IMR-90 (cell line): Measurements from ENCODE around the gene PRKCB. TPM values are rescaled to one million over a fixed set of nuclear protein-coding genes. Genes with fewer than 3 reads are reported as not detected.

ENCODE experiments used
- ATAC-seq: fragments of 200-7000 bp; cut with Tn5 transposase; 2 replicates; pipeline ENCODE4 v1.9.1; 2020; ENCODE audit warnings: low read depth, mild to moderate bottlenecking, moderate library complexity
- BruUV-seq: library from RNA; stranded (reverse); fragments of 400-500 nt; replicated peaks from 2 replicates; lab custom pipeline; 2021; lab: Mats Ljungman, UMichigan
- CTCF ChIA-PET: fragments of 300-600 bp; formaldehyde crosslinking; extraction: SDS; loops from one replicate; lab custom pipeline; 2021; ENCODE audit warnings: antibody characterized with exemption; lab: Yijun Ruan, JAX
- POLR2A ChIA-PET: fragments of 300-600 bp; sonication (Branson Sonifier 250); formaldehyde crosslinking; loops from one replicate; lab custom pipeline; 2022; ENCODE audit warnings: antibody characterized with exemption; ENCODE audit not compliant: unreplicated experiment; lab: Charles Lee
- DNase-seq: peaks from one replicate; pipeline ENCODE4 v3.0.0; 2013
- H2AFZ ChIP-seq: replicated peaks from 2 replicates; pipeline ENCODE3; 2013; ENCODE audit warnings: low read length, mild to moderate bottlenecking; ENCODE audit not compliant: poor library complexity
- H2AK5ac ChIP-seq: 2 replicates; pipeline ENCODE4 v1.6.1; 2013; ENCODE audit warnings: low read depth, low read length, inconsistent platforms
- H2AK9ac ChIP-seq: replicated peaks from 2 replicates; pipeline ENCODE3; 2013; ENCODE audit warnings: mild to moderate bottlenecking, low read depth, low read length, moderate library complexity; ENCODE audit not compliant: poor library complexity
- H2BK120ac ChIP-seq: 2 replicates; pipeline ENCODE4 v1.6.1; 2013; ENCODE audit warnings: low read depth, low read length, inconsistent platforms
- H2BK15ac ChIP-seq: 3 replicates; pipeline ENCODE4 v1.6.1; 2013; ENCODE audit warnings: low read depth, low read length, inconsistent platforms
- H2BK20ac ChIP-seq: 2 replicates; pipeline ENCODE4 v1.6.1; 2013; ENCODE audit warnings: low read depth, mild to moderate bottlenecking, inconsistent platforms, low read length, moderate library complexity
- H2BK5ac ChIP-seq: 2 replicates; pipeline ENCODE4 v1.6.1; 2013; ENCODE audit warnings: mild to moderate bottlenecking, low read depth, low read length, inconsistent platforms; ENCODE audit not compliant: poor library complexity, severe bottlenecking
- H3K14ac ChIP-seq: replicated peaks from 2 replicates; pipeline ENCODE4 v1.6.1; 2013; ENCODE audit warnings: low read depth, low read length, inconsistent platforms
- H3K18ac ChIP-seq: 2 replicates; pipeline ENCODE4 v1.6.1; 2013; ENCODE audit warnings: low read depth, low read length, control low read depth
- H3K23ac ChIP-seq: 2 replicates; pipeline ENCODE4 v1.6.1; 2013; ENCODE audit warnings: low read depth, low read length, inconsistent platforms
- H3K27ac ChIP-seq: 2 replicates; pipeline ENCODE4 v1.5.1; 2013; ENCODE audit warnings: mild to moderate bottlenecking, control low read depth, low read length; ENCODE audit not compliant: insufficient read depth
- H3K27me3 ChIP-seq: 2 replicates; pipeline ENCODE4 v1.6.1; 2013; ENCODE audit warnings: low read length; ENCODE audit not compliant: control insufficient read depth, insufficient read depth
- H3K36me3 ChIP-seq: 2 replicates; pipeline ENCODE4 v1.6.1; 2013; ENCODE audit warnings: low read length, mixed read lengths; ENCODE audit not compliant: control insufficient read depth, insufficient read depth
- H3K4ac ChIP-seq: 2 replicates; pipeline ENCODE4 v1.6.1; 2013; ENCODE audit warnings: low read depth, low read length, inconsistent platforms
- H3K4me1 ChIP-seq: 2 replicates; pipeline ENCODE4 v1.6.1; 2013; ENCODE audit warnings: low read length, mixed read lengths; ENCODE audit not compliant: control insufficient read depth, insufficient read depth
- H3K4me2 ChIP-seq: 2 replicates; pipeline ENCODE4 v1.6.1; 2013; ENCODE audit warnings: low read depth, mild to moderate bottlenecking, control low read depth, low read length, moderate library complexity
- H3K4me3 ChIP-seq: 2 replicates; pipeline ENCODE4 v1.5.1; 2013; ENCODE audit warnings: low read depth, mild to moderate bottlenecking, control low read depth, low read length, moderate library complexity; ENCODE audit not compliant: insufficient read depth
- H3K56ac ChIP-seq: 2 replicates; pipeline ENCODE4 v1.6.1; 2013; ENCODE audit warnings: low read length, inconsistent platforms; ENCODE audit not compliant: insufficient read depth; ENCODE audit errors: extremely low read depth
- H3K79me1 ChIP-seq, 2 experiments: 2 replicates each; pipeline ENCODE4 v1.6.1; 2013; ENCODE audit warnings: low read length in 2 of 2, inconsistent platforms in 1 of 2, low read depth in 1 of 2
- H3K9ac ChIP-seq: 2 replicates; pipeline ENCODE4 v1.6.1; 2013; ENCODE audit warnings: low read depth, low read length, control low read depth
- H3K9me1 ChIP-seq: 2 replicates; pipeline ENCODE4 v1.6.1; 2013; ENCODE audit warnings: low read length, inconsistent platforms; ENCODE audit not compliant: insufficient read depth
- H3K9me3 ChIP-seq: 2 replicates; pipeline ENCODE4 v1.6.1; 2013; ENCODE audit warnings: low read length; ENCODE audit not compliant: control insufficient read depth, insufficient read depth
- H4K20me1 ChIP-seq: 2 replicates; pipeline ENCODE4 v1.6.1; 2013; ENCODE audit warnings: low read length, inconsistent platforms; ENCODE audit not compliant: insufficient read depth
- H4K5ac ChIP-seq: 2 replicates; pipeline ENCODE4 v1.6.1; 2013; ENCODE audit warnings: mild to moderate bottlenecking, low read depth, low read length, control low read depth
- H4K8ac ChIP-seq, 2 experiments: 2 replicates each; pipeline ENCODE4 v1.6.1; 2013; ENCODE audit warnings: low read depth in 2 of 2, low read length in 2 of 2, control low read depth in 1 of 2, inconsistent platforms in 1 of 2
- H4K91ac ChIP-seq: 2 replicates; pipeline ENCODE4 v1.6.1; 2013; ENCODE audit warnings: low read depth, low read length, inconsistent platforms; ENCODE audit not compliant: insufficient read depth
- CEBPB ChIP-seq: IDR thresholded peaks from 2 replicates; pipeline ENCODE4 v1.6.1; 2012; ENCODE audit warnings: low read depth, low read length, improper control_type of control experiment
- CHD1 ChIP-seq: IDR thresholded peaks from 2 replicates; pipeline ENCODE4 v1.6.1; 2012; ENCODE audit warnings: low read depth, low read length, improper control_type of control experiment
- FOS ChIP-seq: fragments of 150-350 bp; IDR thresholded peaks from 2 replicates; pipeline ENCODE4 v1.6.1; 2016; ENCODE audit warnings: low read depth, low read length
- MAFK ChIP-seq: IDR thresholded peaks from 2 replicates; pipeline ENCODE4 v1.6.1; 2012; ENCODE audit warnings: low read depth, low read length, improper control_type of control experiment
- MXI1 ChIP-seq: IDR thresholded peaks from 2 replicates; pipeline ENCODE4 v1.6.1; 2012; ENCODE audit warnings: low read depth, mild to moderate bottlenecking, low read length, moderate library complexity, borderline replicate concordance
- POLR2A ChIP-seq: IDR thresholded peaks from 2 replicates; pipeline ENCODE4 v1.6.1; 2012; ENCODE audit warnings: mild to moderate bottlenecking, low read depth, low read length
- RAD21 ChIP-seq: IDR thresholded peaks from 2 replicates; pipeline ENCODE4 v1.6.1; 2012; ENCODE audit warnings: low read length, improper control_type of control experiment
- SMC3 ChIP-seq: fragments of 150-350 bp; IDR thresholded peaks from 2 replicates; pipeline ENCODE4 v1.6.1; 2016; ENCODE audit warnings: low read depth, mild to moderate bottlenecking, antibody characterized with exemption, low read length, moderate library complexity
- WGBS, 2 experiments: methylation state at CpG; one replicate each; pipeline versions ENCODE4 v1.1.5 to v1.1.7; 2013; ENCODE audit warnings: missing lambda C conversion rate in 2 of 2; ENCODE audit not compliant: insufficient read length in 1 of 2; ENCODE audit errors: extremely low coverage in 2 of 2; 5-methylcytosine and 5-hydroxymethylcytosine counted together
- dilution Hi-C: fragments of 300-500 bp; cut with HindIII; formaldehyde crosslinking; loops from one replicate; pipeline ENCODE4 v1.14.3; 2018; ENCODE audit warnings: low sequenced_read_pairs; ENCODE audit not compliant: unreplicated experiment
- in situ Hi-C: fragments of 300-500 bp; cut with MboI; formaldehyde crosslinking; loops from 3 replicates; pipeline ENCODE4 v1.14.3; 2019; ENCODE audit warnings: low sequenced_read_pairs, inconsistent platforms, mixed read lengths
- intact Hi-C: fragments of 100-400 bp; cut with micrococcal nuclease; formaldehyde crosslinking; loops from 2 replicates; pipeline ENCODE4 v1.10.0; 2022
- polyA plus RNA-seq, 3 experiments: library from polyadenylated mRNA; depleted of rRNA; stranded (reverse); fragments of >200 nt; gene quantifications; 2 replicates each; pipeline ENCODE4 v1.2.3, GENCODE V29; 2012; ENCODE audit warnings: low replicate concordance in 1 of 3
- total RNA-seq: library from RNA; depleted of rRNA; stranded (reverse); fragments of >200 nt; gene quantifications from 2 replicates; pipeline ENCODE4 v1.2.3, GENCODE V29; 2012
- TF ChIP-seq, protein P1 (sequence below): fragments of 150-350 bp; IDR thresholded peaks from 2 replicates; pipeline ENCODE4 v1.6.1; 2017; ENCODE audit warnings: mild to moderate bottlenecking, antibody characterized with exemption, low read length, low read depth
- TF ChIP-seq, protein P2 (sequence below): fragments of 150-350 bp; IDR thresholded peaks from 2 replicates; pipeline ENCODE4 v1.6.1; 2016; ENCODE audit warnings: low read depth, mild to moderate bottlenecking, low read length, moderate library complexity, borderline replicate concordance
- TF ChIP-seq, protein P3 (sequence below): conservative IDR thresholded peaks from 2 replicates; pipeline ENCODE4 v1.5.1; 2012; ENCODE audit warnings: mild to moderate bottlenecking, low read depth, low read length, improper control_type of control experiment

The PRKCB gene
- total and polyA plus RNA-seq, 2 of the 4 experiments (the other 2 are of a cell fraction): under 0.01 TPM; not detected in 1

GRCh38 chr16:24138024-24138423, 302.2 kb downstream of the PRKCB start:
- Histone ChIP-seq H2AFZ (no peak overlapping the region), H2AK5ac (no peak overlapping the region), H2BK120ac (no peak overlapping the region), H4K91ac (no peak overlapping the region), H3K9me1 (no peaks in the 10 kb centered on the region), H3K36me3 (no peaks in the 10 kb centered on the region), H4K8ac (no peak overlapping the region), H4K5ac (no peak overlapping the region), H3K79me1 (no peaks in the 10 kb centered on the region), H3K14ac (no peak overlapping the region), H3K4me3 (no peak overlapping the region), H3K4me1 (no peaks in the 10 kb centered on the region), H2BK20ac (no peak overlapping the region), H3K27me3 (no peaks in the 10 kb centered on the region), H4K20me1 (no peaks in the 10 kb centered on the region), H2BK15ac (no peak overlapping the region), H2BK5ac (no peak overlapping the region), H3K18ac (no peak overlapping the region), H3K9me3 (no peaks in the 10 kb centered on the region; the same call in 1 of the 2 replicates), H3K23ac (no peak overlapping the region), H3K27ac (no peak overlapping the region), H3K4ac (no peak overlapping the region), H2AK9ac (no peak overlapping the region), H3K9ac (no peak overlapping the region), H3K4me2 (no peak overlapping the region), H3K56ac (no peak overlapping the region)
- no peak for DNase-seq
- dilution Hi-C loops: no loop called here
- WGBS, 2 experiments: no CpG with 5 or more reads among the region's 2 CpGs
- no TSS peak for BruUV-seq
- no peak for ATAC-seq
- TF ChIP-seq RAD21 (no peak), CEBPB (no peak), POLR2A (no peak), SMC3 (no peak), MAFK (no peak), CHD1 (no peak), MXI1 (no peak), FOS (no peak)
- TF ChIP-seq, protein P1, sequence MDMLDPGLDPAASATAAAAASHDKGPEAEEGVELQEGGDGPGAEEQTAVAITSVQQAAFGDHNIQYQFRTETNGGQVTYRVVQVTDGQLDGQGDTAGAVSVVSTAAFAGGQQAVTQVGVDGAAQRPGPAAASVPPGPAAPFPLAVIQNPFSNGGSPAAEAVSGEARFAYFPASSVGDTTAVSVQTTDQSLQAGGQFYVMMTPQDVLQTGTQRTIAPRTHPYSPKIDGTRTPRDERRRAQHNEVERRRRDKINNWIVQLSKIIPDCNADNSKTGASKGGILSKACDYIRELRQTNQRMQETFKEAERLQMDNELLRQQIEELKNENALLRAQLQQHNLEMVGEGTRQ: no peak
- TF ChIP-seq, protein P2, sequence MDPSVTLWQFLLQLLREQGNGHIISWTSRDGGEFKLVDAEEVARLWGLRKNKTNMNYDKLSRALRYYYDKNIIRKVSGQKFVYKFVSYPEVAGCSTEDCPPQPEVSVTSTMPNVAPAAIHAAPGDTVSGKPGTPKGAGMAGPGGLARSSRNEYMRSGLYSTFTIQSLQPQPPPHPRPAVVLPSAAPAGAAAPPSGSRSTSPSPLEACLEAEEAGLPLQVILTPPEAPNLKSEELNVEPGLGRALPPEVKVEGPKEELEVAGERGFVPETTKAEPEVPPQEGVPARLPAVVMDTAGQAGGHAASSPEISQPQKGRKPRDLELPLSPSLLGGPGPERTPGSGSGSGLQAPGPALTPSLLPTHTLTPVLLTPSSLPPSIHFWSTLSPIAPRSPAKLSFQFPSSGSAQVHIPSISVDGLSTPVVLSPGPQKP: no peak
- TF ChIP-seq, protein P3, sequence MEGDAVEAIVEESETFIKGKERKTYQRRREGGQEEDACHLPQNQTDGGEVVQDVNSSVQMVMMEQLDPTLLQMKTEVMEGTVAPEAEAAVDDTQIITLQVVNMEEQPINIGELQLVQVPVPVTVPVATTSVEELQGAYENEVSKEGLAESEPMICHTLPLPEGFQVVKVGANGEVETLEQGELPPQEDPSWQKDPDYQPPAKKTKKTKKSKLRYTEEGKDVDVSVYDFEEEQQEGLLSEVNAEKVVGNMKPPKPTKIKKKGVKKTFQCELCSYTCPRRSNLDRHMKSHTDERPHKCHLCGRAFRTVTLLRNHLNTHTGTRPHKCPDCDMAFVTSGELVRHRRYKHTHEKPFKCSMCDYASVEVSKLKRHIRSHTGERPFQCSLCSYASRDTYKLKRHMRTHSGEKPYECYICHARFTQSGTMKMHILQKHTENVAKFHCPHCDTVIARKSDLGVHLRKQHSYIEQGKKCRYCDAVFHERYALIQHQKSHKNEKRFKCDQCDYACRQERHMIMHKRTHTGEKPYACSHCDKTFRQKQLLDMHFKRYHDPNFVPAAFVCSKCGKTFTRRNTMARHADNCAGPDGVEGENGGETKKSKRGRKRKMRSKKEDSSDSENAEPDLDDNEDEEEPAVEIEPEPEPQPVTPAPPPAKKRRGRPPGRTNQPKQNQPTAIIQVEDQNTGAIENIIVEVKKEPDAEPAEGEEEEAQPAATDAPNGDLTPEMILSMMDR: no peak
- POLR2A ChIA-PET: no interaction called here
- intact Hi-C loops: no loop called here
- in situ Hi-C loops: no loop called here
- CTCF ChIA-PET: interaction anchor here (0.6 kb wide), 1 partner anchor 204 kb away, joined by 3 read pairs; no protein-coding TSS in a partner anchor
